Left renal cortex interstitium (tissue), 4 donors: ENCODE results near the gene APPBP2. TPM values are rescaled to one million over a fixed set of nuclear protein-coding genes. Genes with fewer than 3 reads are reported as not detected.
"Not testable (repeated sequence)": the region's sequence is repeated elsewhere in the genome, so short reads cannot be mapped to it uniquely, and the experiment has no call there.

Source experiments
- DNase-seq, 4 donors: peaks; one replicate each; pipeline ENCODE4 v3.0.0-alpha.2; 2013; ENCODE audit warnings: low read depth in 4 of 4, low spot score in 2 of 4, missing footprints in 1 of 4
- polyA plus RNA-seq, 4 donors: library from polyadenylated mRNA; unstranded; fragments of 120-200 nt; gene quantifications; one replicate each; pipeline ENCODE4 v1.2.1, GENCODE V29; 2013; ENCODE audit not compliant: insufficient read length in 4 of 4

Gene APPBP2
- polyA plus RNA-seq, result 10 to 100 TPM; 49.2 to 59.5 (median 54.1) TPM

GRCh38 chr17:60525685-60526514 lies at the start of gene APPBP2:
TSS of gene APPBP2 (minus strand) at chr17:60526242. CDS start at chr17:60525931, 311 bp downstream.
- DNase-seq, result peak; percentile 86 to 87 (median 86)

GRCh38 chr17:60573236-60574051 lies 47.4 kb upstream of the APPBP2 start:
- no peak for DNase-seq

- no peak for DNase-seq
Measured at GRCh38 chr17:60565233-60565632, 39.2 kb upstream of the APPBP2 start.

GRCh38 chr17:60563743-60564142 lies 37.7 kb upstream of the APPBP2 start:
- no peak for DNase-seq

- no peak for DNase-seq
Measured at GRCh38 chr17:60562421-60562820, 36.4 kb upstream of the APPBP2 start.

GRCh38 chr17:60560860-60561257 lies 34.8 kb upstream of the APPBP2 start:
- DNase-seq, result no peak

DNA sequence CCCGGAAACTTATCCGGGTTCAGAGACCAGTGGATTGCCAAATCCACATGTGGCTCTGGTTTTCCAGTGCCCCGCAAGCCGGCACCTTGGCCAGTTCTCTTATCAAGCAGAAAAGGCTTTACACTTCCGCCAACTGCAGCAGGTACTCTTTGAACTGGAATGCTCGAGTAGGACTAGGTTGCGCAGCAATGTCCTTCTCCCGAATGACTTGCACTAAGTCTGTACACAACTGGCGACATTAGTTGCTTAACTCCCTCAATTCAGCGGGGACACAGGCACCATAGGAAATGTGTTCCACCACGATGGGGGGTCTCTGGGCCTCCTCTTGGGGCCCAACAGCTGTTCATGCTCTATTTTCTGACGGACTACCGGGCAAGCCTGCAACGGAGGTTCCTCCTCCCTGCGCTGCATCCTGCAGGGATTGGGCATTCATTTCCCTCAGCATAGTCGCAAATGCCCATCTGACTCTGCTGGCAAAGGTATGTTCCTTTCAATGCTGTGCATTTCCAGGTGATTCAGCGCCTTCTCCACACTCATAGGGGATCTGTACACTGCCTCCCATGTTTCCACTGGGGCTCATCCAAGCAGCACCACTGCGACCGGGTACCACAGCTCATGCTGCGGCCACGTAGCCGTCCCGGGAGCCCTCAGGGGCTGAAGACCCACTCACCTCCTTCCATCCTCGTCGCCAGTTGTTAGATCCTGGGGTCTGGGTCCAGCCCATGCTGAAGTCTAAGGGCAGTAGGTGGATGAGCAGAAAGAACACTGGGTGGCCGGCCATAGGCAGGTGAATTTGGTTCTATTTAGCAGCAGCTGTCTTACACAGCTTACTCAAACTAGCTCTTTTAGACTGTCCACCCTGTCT lies 34.2 kb upstream of the APPBP2 start:
- DNase-seq, result no peak

GRCh38 chr17:60559659-60559994 lies 33.6 kb upstream of the APPBP2 start:
- no peak for DNase-seq

DNA sequence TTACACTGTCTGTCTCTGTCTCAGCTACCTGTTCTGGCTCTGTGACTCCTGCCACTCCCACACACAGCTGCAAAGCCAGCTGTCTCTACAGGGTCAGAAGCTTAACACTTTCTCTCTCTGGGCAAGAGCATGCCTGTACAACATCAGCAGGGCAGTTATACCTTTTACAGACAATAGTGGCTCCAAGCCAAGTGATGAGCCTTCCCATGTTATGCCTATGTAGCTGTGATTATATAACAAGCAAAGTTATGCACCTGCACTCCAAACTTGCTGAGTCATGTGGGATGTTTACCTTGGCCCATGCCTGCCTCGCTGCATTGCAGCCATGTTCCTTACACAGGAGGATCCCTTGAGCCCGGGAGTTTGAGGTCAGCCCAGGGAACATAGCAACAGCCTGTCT lies 31.8 kb upstream of the APPBP2 start:
- no peak for DNase-seq

GRCh38 chr17:60555786-60556185 lies 29.7 kb upstream of the APPBP2 start:
- DNase-seq, result no peak

DNA sequence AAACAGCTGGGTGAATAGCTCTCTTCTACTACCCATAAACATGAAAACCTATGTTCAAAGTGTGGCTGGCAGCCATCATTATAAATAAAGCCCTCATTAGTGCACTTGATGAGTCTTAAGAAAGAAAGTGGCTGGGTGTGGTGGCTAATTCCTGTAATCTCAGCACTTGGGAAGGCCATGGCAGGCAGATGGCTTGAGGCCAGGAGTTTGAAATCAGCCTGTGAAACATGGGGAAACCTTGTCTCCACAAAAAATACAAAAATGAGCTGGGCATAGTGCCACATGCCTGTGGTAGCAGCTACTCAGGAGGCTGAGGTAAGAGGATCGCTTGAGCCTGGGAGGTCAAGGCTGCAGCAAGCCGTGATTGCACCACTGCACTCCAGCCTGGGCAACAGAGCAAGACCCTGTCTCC lies 28.3 kb upstream of the APPBP2 start:
- no peak for DNase-seq

- not testable (repeated sequence) for DNase-seq
Measured at GRCh38 chr17:60552255-60552654, 26.2 kb upstream of the APPBP2 start.

- no peak for DNase-seq
Measured at GRCh38 chr17:60548990-60549389, 22.9 kb upstream of the APPBP2 start.

GRCh38 chr17:60545465-60546191 lies 19.6 kb upstream of the APPBP2 start:
- DNase-seq, result no peak

GRCh38 chr17:60542071-60542470 lies 16.0 kb upstream of the APPBP2 start:
- no peak for DNase-seq

DNA sequence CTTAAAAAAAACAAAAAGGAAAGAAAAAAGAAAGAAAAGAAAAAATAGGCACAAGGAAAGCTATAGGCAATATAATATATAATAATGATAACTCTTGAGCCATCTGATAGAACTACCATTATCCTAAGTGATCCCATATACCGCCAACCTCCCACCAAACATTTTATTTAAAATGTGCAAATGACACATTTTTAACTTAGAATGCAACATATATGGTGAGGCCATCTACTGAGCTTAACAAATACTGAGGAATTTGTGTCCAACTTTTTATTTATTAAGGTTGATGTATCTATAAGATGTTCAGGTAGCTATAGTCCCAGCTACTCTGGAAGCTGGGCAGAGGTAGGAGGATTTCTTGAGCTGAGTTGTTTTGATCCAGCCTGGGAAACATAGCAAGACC lies 14.4 kb upstream of the APPBP2 start:
- no peak for DNase-seq

GRCh38 chr17:60539807-60540206 lies 13.8 kb upstream of the APPBP2 start:
- no peak for DNase-seq

DNA sequence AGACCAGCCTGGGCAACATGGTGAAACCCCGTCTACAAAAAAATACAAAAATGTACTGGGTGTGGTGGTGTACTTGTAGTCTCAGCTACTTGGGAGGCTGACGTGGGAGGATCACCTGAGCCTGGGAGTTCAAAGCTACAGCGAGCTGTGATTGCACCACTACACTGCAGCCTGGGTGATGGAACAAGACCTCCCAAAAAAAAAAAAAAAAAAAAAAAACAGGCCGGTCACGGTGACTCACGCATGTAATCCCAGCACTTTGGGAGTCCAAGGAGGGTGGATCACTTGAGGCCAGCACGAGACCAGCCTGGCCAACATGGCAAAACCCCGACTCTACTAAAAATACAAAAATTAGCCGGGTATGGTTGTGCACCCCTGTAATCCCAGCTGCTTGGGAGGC lies 12.7 kb upstream of the APPBP2 start:
- no peak for DNase-seq

DNA sequence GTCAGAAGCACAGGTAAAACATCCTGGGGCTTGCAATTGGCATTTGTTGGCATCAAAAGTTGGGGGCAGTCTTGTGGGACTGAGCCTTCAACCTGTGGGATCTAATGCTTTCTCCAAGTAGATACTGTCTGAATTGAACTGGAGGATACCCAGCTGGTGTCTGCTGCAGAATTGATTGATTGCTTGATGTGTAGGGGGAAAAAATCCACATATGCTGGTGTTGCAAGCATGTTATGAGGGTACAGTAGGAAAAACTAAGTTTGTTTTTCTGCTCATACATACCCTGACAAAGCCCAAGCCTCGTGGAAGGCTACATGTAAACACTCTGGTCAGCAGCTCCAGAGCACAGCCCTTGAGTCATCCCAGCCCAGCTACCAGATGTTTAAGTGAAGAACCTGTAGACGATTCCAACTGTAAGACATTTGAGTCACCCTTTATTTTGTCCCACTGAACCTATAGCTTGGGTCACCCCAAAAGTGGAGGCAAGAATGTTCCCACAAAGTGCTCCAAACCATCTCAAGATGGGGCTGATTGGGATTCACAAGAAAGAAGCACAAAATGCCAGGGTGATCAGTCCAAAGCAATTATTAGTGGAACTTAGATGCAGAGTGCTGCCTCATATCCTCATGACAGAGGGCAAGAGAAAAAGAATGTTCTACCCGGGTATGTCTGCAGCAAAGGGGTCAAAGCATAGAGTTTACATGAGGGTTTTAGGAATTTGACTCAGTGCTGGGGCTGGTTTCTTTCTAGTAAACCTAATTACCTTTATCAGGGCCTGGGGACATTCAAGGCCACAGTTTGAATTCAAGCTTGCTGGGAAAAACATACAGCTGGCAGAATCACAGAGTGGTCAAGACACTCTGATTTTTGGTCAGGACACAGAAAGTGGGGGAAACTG lies 9.6 kb upstream of the APPBP2 start:
- DNase-seq, result no peak
